Measurements from ENCODE around the gene LRBA. TPM values are rescaled to one million over a fixed set of nuclear protein-coding genes. Genes with fewer than 3 reads are reported as not detected.
A peak's percentile ranks its signal among the peaks of the same experiment; 100 is the strongest.
"Not testable (repeated sequence)": the region's sequence is repeated elsewhere in the genome, so short reads cannot be mapped to it uniquely, and the experiment has no call there.

The LRBA gene
- total RNA-seq, 1 donor from 2014 or later = 39.9 TPM

DNA sequence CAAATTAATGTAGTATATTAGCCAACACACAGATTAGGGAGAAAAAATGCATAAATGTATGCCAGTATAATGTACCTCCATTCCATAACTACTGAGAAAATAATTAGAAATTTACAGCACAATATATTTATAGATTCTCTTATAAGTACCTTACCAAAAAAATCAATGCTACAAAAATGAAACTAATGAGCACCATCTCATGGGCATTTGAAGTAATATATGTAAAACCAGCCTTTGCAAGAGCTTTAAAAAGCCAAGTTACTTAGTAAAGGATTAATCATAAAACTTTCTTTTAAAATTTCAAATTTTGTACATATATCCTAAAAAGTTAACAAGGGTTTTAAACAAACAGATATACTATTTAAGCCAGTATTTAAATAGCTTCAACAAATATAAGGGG lies 43.2 kb downstream of the LRBA start:
- no peak overlapping the region for H3K4me3 ChIP-seq
- no peaks in the 10 kb centered on the region for H3K27me3 ChIP-seq
- intact Hi-C loops (cut with DNase I) = no loop called here
- peaks cover 14% of the 10 kb centered on the region for H3K4me1 ChIP-seq
- no peaks in the 10 kb centered on the region for H3K9me3 ChIP-seq
- H3K27ac ChIP-seq = no peak overlapping the region
- DNase-seq (no peak), ATAC-seq (no peak)
- TF ChIP-seq, protein P1, sequence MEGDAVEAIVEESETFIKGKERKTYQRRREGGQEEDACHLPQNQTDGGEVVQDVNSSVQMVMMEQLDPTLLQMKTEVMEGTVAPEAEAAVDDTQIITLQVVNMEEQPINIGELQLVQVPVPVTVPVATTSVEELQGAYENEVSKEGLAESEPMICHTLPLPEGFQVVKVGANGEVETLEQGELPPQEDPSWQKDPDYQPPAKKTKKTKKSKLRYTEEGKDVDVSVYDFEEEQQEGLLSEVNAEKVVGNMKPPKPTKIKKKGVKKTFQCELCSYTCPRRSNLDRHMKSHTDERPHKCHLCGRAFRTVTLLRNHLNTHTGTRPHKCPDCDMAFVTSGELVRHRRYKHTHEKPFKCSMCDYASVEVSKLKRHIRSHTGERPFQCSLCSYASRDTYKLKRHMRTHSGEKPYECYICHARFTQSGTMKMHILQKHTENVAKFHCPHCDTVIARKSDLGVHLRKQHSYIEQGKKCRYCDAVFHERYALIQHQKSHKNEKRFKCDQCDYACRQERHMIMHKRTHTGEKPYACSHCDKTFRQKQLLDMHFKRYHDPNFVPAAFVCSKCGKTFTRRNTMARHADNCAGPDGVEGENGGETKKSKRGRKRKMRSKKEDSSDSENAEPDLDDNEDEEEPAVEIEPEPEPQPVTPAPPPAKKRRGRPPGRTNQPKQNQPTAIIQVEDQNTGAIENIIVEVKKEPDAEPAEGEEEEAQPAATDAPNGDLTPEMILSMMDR (IDR thresholded peaks at IDR 0.05) = no peak
- no peaks in the 10 kb centered on the region for H3K36me3 ChIP-seq

DNA sequence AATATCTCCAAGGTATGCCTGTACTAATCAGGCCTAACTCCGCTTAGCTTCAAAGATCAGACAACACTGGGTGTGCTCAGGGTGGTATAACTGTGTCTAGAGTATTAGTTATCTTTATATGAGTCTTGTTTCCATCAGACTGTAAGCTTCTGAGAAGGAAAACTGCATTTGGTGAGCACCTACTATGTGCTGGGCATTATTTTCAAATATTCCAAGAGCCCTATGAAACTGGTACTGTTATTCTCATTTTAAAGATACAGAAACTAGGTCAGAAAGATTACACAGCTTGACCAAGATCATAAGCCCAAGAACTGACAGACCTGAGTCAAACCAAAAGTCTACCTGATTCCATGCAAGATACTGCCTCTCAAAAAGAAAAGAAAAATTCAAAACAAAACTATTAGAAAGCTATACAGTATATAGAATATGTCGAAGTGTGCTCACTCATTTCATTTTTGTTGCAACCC lies 44.4 kb downstream of the LRBA start:
- Histone ChIP-seq H3K27ac (no peak overlapping the region), H3K36me3 (no peaks in the 10 kb centered on the region), H3K4me3 (no peak overlapping the region), H3K4me1 (peaks cover 14% of the 10 kb centered on the region), H3K27me3 (no peaks in the 10 kb centered on the region), H3K9me3 (no peaks in the 10 kb centered on the region)
- DNase-seq = no peak
- TF ChIP-seq, protein P1 (IDR thresholded peaks at IDR 0.05) = no peak
- intact Hi-C loops (cut with DNase I) = no loop called here
- no peak for ATAC-seq

DNA sequence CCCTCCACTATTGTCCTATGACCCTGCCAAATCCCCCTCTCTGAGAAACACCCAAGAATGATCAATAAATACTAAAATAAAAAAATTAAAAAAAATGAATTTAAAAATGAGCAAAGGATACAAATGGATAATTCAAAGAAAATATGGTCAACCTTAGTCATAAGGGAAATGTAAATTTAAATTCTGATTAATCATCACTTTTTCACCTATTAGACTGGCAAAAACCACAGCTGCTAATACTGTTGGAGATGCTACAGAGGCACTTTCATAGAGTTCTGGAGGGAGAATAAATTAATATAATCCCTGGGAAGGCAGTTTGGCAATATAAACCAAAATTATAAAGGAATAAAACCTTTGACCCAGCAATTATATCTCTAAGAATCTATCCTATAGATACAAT lies 50.3 kb downstream of the LRBA start:
- no peak overlapping the region for H3K4me3 ChIP-seq
- no peak for DNase-seq
- intact Hi-C loops (cut with DNase I) = no loop called here
- TF ChIP-seq, protein P1 (IDR thresholded peaks at IDR 0.05) = no peak
- no peaks in the 10 kb centered on the region for H3K27me3 ChIP-seq
- H3K4me1 ChIP-seq = no peaks in the 10 kb centered on the region
- H3K27ac ChIP-seq = no peak overlapping the region
- H3K9me3 ChIP-seq = no peaks in the 10 kb centered on the region
- no peak for ATAC-seq
- H3K36me3 ChIP-seq = no peaks in the 10 kb centered on the region

DNA sequence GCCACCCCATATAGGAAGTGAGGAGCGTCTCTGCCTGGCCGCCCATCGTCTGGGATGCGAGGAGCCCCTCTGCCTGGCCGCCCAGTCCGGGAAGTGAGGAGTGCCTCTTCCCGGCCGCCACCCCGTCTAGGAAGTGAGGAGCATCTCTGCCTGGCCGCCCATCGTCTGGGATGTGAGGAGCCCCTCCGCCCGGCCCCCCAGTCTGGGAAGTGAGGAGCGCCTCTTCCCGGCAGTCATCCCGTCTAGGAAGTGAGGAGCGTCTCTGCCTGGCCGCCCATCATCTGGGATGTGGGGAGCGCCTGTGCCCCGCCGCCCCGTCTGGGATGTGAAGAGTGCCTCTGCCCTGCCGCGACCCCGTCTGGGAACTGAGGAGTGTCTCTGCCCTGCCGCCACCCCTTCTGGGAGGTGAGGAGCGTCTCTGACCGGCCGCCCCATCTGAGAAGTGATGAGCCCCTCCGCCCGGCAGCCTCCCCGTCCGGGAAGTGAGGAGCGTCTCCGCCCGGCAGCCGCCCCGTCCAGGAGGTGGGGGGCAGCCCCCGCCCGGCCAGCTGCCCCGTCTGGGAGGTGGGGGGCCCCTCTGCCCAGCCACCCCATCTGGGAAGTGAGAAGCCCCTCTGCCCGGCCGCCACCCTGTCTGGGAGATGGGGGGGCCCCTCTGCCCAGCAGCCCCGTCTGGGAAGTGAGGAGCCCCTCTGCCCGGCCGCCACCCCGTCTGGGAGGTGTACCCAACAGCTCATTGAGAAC lies 51.3 kb downstream of the LRBA start:
- DNase-seq; H3K36me3 ChIP-seq; ATAC-seq; H3K9me3 ChIP-seq; H3K27me3 ChIP-seq; intact Hi-C loops (cut with DNase I); H3K27ac ChIP-seq; H3K4me3 ChIP-seq; H3K4me1 ChIP-seq: not testable (repeated sequence)

DNA sequence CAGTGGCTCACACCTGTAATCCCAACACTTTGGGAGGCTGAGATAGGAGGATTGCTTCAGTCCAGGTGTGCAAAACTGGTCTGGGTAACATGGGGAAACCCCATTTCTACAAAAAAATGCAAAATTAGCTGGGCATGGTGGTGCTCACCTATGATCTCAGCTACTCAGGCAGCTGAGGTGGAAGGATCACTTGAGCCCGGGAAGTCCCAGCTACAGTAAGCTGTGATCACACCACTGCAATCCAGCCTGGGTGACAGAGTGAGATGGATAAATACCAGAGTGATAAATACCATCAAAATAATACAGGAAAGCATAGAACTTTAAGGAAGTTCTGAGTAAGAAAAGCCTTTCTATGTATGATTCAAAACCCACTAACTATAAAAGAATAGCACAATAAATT lies 52.8 kb downstream of the LRBA start:
- no peak overlapping the region for H3K4me3 ChIP-seq
- TF ChIP-seq, protein P1 (IDR thresholded peaks at IDR 0.05) = no peak
- intact Hi-C loops (cut with DNase I) = no loop called here
- no peaks in the 10 kb centered on the region for H3K27me3 ChIP-seq
- no peak overlapping the region for H3K27ac ChIP-seq
- no peaks in the 10 kb centered on the region for H3K36me3 ChIP-seq
- no peaks in the 10 kb centered on the region for H3K9me3 ChIP-seq
- no peaks in the 10 kb centered on the region for H3K4me1 ChIP-seq
- DNase-seq (no peak), ATAC-seq (peak; percentile 52)

DNA sequence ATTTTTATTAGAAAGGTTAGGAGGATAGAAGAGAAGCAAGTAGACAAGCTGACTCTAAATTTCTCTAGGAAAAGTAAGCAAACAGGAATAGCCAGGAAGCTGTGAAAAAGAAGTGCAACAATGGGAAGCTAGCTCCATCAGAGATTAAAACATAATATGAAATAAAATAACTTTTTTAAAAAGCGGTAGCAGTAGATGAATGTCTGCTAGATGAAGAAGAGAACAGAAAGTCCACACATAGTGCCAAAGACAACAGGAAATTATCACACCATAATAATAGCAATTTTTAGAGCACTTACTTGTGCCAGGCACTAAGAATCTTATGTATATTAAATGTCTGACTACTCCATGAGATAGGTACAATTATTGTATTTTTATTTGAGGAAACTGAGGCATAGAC lies 53.5 kb downstream of the LRBA start:
- no peaks in the 10 kb centered on the region for H3K4me1 ChIP-seq
- ATAC-seq = no peak
- TF ChIP-seq, protein P1 (IDR thresholded peaks at IDR 0.05) = no peak
- H3K27me3 ChIP-seq = no peaks in the 10 kb centered on the region
- no peak overlapping the region for H3K4me3 ChIP-seq
- no peaks in the 10 kb centered on the region for H3K36me3 ChIP-seq
- H3K9me3 ChIP-seq = no peaks in the 10 kb centered on the region
- no peak overlapping the region for H3K27ac ChIP-seq
- no peak for DNase-seq
- intact Hi-C loops (cut with DNase I) = no loop called here
